SH-SY5Y (cell line): ENCODE measurements around the gene CBR1.

ENCODE experiments used
- GATA2 ChIP-seq: IDR thresholded peaks from 2 replicates; pipeline ENCODE4 v1.6.1; 2011; ENCODE audit warnings: mild to moderate bottlenecking, low read depth, low read length
- GATA3 ChIP-seq: IDR thresholded peaks from 2 replicates; pipeline ENCODE4 v1.6.1; 2011; ENCODE audit warnings: low read depth, mild to moderate bottlenecking, low read length, moderate library complexity

DNA sequence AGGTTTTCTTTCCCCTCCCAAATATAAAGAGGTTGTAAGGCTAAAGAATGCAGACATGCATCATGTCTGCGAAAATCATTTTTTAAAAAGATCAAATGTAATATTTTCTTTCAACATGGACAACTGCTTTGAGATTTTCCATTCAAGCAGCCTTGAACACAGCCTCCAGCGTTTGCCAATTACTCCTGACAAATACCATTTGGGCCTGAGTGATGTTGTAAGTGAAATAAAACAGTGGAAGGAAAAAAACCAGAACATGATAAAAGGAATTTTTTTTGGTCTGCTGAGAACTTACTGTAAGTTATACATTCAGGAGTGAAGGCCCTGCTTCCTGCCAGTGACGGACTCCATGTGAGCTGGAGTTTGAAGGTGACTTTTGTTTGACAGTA, 46.7 kb upstream of the CBR1 start:
- TF ChIP-seq GATA3 (no peak), GATA2 (no peak)
